CD4-positive, alpha-beta T cell treated with Interleukin-6 at 100 ng/mL for 8 hours (primary cell): ENCODE data around the gene KLHL12.
A peak's percentile ranks its signal among the peaks of the same experiment; 100 is the strongest.

ENCODE experiments used
- DNase-seq: peaks from one replicate; pipeline ENCODE4 v3.0.0-alpha.2; 2020; ENCODE audit warnings: mixed read lengths, low spot score

KLHL12 gene

DNA sequence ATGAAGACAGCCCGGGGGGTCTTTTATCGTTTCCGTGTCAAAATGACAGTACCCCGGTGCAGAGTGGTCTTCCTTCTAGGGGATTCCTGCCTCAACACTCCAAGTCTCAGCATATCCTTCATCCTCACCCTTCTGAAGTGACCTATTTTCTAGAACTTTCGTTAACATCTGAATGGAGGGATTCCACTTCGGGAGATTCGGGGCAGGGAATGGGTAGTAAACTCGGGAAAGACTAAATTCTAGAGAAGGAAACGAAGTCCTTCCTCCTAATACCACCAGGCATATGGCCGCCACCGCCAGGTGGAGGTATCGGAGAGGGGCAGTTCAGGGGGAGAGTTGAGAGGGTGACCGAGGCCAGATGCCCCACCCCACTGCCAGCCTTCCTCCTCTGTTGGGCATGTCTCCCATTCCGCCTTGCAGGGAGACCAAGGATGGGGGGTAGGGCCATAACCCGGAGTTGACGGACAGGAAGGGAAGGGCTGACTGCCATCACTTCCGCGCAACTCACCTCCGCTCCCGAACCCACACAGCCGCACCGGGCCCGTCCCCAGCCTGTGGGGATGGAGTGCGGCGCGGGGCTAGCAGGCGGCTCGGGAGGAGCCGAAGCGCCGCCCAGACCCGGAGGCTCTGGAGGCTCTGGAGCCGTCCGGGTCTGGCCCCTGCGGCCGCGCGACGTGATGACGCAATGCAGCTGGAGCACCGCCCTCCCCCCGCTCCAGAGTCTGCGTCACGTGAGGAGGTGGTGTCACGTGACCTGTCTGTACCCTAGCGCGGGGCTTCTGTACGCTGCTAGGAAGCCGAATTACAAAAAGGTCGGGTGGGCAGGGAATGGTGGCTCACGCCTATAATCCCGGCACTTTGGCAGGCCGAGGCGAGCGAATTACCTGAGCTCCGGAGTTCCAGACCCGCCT, at the start of gene KLHL12:
Gene KLHL12, minus strand, starts transcription at position 654 of the 911 bp plus-strand sequence. CDS start 2,072 bp downstream, outside the sequence.
- DNase-seq, result peak; percentile 93

DNA sequence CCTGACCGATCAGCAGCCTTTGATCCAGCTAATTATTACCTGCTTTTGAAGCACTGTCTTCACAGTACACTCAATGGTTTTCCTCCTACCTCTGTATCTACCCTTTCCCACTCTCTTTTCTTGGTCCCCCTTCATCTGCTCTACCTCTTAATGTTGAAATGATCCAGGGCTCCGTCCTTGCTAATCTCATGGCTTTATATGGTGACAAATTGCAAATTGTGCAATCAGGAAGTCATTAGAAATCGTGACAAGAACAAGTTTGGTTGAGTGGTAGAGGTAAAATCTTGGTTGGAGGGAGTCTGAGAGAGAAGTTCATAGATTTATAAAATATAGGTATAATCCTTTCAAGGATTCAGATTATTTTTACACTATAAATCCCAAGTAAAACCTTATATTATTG, 49.6 kb upstream of the KLHL12 start:
- DNase-seq, result no peak

DNA sequence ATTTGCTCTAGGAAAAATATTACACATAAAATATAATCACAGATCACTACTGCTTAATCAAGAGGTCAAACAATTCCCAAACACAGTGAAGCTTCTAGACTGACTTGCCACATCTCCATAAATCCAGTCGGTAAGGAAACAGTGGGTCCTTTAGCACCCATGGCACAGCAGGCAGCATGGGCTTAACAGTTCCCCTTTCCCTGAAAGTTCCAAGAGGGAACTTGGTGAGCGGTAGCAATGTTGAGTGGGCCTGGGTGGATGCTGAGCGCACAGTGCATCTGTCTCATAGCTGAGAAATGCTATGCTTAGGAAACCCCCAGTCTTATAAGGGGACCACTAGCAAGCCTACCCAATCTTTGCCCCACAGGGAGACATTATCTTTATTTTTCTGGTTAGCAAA, 47.8 kb upstream of the KLHL12 start:
- no peak for DNase-seq

DNA sequence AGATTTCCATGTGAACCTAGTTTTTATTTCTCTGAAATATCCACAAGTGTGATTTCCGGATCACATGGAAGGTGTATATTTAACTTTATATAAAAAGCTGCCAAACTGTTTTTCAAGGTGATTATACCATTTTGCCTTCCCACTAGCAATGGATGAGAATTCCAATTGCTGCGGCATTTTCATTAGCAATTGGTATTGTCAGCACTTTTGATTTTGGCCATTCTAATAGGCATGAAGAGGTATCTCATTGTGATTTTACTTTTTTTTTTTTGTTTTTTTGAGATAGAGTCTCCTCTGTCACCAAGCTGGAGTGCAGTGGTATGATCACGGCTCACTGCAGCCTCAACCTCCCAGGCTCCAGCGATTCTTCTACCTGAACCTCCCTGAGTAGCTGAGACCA, 45.0 kb upstream of the KLHL12 start:
- DNase-seq, result no peak

DNA sequence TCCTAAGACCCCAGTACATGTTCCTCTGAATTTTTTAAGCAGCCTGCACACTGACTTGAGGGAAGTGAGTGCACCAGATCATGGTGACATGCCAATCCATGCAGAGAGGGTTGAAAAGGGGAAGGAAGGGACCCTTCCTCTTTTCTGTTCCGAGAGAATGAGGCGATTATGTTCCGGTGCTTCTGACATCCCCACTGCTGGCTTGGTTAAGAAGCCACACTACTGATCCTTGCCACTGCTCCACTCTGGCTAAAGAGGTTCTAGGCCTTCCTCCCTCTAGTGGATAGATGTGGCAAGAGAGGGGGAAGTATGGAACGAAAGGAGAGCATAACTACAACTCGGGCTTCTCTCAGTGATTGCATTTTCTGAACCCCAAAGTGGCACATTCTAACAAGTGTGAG, 41.9 kb upstream of the KLHL12 start:
- DNase-seq, result peak; percentile 37

DNA sequence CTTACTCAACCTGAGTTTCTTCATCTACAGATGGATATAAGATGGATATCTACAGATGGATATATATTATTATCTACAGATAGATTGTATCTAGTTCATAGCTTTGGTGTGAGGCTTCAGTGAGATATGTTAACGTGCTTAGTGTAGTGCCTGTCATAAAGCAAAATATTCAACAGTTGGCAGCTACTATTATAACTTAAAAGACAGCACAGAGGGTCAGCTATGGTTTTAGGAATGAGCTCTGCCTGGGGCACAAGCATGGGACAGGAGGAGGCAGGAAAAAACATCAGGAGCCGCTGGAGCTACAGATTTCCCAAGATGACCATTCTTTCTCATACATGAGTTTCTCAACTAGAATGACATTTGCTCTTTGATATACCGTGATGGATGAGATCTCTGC, 41.3 kb upstream of the KLHL12 start:
- DNase-seq, result no peak

DNA sequence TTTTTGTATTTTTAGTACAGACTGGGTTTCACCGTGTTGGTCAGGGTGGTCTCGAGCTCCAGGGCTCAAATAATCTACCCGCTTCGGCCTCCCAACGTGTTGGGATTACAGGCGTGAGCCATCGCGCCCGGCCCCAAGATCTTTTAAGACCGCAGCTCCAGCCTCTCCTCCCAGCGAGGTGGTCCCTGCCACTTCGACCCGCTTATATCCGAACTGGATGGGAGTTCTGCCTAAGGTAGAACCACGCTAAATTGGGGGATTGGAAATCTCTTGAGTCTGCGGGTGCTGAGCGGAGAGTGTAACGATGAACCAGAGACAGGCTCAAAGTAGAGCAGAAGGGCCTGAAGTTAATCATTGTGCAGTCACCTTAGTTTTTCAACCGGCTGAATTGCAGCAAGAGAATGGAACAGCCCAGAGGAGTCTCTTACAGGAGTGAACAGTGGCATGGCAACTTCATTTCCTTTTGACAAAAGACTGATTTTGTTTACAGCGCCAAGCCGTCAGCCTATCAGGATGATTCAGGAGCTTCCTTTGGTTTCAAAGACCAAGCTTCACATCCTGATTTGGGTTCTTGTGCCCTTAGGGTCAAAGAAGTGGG, 40.7 kb upstream of the KLHL12 start:
- DNase-seq, result peak; percentile 28

DNA sequence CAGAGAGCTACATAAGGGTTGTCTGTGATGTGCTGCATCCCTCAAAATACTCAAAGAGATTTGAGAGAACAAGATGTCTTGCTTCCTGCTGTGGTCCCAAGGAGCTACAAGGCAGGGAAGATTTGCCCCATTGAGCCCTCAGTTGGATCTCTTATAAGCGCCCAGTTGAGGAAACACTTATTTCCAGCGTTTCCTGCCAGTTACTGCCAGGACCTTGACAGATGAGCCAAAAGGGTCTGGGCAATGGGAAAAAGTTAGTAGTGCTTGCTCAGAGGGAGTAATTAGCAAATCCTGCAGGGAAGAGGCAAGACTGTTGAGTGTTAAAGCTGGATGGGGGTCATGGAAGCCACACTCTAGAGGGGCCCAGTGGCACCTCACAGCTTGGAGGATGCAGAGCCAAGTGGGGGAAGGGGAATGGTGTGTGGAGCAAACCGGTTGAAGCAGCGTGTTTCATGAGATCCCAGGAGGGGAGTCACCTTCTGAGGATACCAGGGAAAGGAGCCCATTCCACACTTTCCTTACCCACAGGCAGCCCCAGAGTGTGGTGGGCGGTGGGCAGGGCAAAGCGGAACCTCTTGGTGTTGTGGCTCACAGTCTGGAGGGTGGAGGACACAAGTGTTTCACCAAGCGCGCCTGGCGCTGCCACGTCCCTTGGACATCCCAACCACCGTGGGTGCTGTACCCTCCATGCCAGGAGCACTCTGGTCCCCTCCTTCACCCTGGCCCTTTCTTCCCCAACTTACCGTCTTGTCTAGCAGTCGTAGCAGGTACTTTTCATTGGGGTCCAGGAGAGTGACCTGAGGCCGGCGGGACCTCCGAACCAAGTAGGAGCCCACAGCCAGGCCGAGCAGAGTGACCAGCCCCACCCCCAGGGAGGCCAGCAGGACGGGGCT, 39.2 kb upstream of the KLHL12 start:
- DNase-seq, result no peak

DNA sequence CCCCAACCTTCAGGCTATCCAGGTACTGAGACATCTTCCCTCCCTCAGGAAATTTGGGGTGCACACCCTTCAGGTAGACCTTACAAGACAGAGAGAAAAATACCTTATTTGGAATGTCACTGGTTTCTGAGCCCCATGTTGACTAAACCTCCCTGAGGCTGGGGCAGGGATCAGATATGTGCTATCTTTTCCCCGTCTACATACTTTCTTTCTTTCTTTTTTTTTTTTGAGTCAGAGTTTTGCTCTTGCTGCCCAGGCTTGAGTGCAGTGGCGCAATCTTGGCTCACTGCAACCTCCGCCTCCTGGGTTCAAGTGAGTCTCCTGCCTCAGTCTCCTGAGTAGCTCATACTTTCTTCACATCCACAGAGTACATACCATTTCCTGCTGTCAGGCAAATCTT, 38.4 kb upstream of the KLHL12 start:
- no peak for DNase-seq

DNA sequence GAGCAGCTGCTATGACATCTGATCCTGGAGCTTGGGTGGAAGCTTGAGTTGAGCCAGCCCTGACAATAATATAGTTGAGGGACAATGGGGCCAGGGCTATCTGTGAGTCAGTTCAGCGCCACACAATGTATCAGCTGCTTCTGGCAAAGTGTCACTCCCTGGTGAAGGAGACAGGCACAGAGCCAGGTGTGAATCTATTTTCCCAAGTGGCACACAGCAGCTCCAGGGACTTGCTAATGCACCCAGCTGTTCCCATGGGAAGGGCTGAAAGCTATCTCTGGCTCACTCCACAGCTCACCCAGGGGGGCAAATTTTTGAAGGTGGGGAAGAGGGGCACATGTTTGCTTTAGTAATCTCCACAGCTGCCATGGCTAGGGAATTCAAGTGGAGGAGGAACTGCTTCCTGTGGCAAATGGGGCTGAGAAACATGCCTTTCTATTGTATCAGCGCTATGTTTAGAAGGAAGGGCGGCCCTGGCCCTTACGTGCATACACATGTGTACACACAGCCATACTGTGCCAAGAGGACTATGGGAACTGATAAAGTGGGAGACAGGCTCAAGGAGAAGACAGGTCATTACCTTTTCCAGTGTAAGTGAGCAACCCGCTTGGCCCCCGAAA, 37.9 kb upstream of the KLHL12 start:
- DNase-seq, result no peak

DNA sequence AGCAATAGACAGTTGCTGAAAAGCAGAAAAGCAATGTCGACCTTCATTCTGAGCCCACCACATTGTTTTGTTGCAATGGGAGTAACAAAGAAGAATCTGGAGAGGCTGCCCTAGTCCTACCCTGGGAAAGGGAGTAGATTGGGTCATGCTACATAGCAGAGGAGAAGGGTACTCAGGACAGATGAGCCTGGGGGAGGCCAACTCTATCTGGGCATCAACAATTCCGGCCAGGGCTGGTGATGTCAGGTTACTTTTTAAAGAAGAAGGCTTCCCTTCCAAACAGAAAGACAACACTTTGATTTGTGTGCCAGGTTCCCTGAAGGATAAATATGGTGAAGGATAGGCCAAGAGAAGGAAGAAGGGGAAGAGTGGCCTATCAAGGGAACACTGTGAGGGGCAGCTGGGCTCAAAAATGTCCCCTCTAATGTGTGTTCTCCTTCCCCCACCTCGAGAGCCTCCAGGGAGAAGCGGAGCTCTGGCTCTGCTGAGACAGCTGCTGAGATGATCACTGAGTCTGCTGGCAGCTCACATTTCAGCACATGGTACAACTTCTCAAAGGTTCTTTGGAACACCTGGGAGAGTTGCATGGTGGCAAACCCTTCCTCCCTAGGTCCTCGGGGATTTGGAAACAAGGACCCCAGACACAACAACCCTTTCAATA, 34.3 kb upstream of the KLHL12 start:
- DNase-seq, result no peak

DNA sequence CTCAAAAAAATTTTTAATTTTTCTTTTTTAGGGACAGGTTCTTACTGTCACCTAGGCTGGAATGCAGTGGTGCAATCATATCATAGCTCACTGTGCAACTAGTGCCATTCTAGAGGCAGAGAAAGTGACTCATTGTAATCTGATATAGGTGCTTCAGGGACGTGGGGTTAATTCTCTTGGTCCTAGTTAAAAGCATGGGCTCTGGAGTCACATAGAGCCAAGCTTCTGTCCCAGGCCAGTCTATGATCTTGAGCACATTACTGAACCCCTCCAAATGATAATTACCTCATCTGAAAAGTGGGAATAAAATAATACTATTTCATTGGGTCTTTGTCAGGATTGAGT, 32.2 kb upstream of the KLHL12 start:
- DNase-seq, result no peak

DNA sequence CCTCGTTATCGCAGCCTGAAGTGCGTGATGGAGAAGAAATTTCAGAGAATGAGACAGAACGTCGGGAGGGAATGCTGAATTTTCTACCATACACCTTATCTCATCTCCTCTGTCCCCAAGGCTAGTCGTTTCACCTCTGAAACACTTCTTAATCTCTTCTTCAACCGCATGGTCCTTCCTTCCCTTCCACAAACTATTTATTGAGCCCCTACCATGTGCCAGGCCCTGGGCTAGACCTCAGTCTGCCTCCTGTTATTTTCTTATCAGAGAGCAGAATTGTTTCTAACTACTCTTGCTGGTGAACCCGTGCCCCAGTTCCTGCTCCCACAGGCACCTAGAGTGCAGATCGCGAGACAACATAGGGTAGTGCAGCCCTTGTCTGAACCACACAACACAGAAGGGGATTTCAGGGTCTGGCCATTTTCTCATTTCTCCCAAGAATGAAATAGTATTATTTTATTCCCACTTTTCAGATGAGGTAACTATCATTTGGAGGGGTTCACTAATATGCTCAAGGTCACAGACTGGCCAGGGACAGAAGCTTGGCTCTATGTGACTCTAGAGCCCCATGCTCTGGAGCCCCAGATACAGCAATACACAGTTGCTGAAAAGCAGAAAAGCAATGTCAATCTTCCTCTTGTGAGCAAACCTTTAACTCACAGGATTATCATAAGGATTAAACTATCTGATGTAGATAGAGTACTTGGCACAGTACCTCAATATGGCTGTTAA, 31.7 kb upstream of the KLHL12 start:
- DNase-seq, result no peak

DNA sequence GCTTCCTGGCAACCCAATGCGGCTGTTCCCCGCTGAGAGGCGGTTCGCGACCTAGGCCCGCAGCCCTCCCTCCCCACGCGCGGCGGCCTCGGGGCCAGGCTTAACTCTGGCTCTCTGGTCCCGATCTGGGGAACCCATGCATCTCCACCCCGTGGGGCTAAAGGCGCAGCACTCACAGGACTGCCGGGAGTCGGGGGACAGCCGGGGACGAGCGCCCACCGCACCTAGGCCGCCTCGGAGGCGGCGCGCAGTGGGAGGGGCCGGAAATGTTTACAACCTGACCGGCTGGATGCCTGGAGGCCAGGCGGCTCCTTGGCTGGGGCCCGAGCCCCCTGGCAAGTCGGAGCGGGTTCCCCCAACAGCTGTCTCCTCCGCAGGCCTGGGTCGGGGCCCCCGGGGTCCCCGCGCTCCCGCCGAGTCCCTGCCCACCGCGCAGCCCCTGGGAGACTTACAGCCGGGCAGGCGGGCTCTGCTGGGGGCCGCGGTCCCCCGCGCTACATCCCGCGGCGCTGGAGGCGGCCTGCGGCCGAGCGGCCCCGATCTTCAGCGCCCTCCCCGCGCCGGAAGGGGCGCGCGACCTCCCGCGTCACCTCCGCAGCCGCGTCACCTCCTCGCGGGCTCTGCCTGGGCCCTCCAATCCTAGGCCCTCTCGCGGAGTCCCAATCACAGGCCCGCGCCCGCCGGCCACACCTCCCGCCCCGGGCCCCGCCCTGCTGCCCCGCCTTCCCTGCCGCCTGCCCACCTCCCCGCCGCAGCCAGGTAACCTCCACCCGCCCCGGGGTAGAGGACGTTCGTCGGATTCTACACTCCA, 30.9 kb upstream of the KLHL12 start, which contains the start of gene ADIPOR1:
Gene ADIPOR1, minus strand, starts transcription at position 580 of the 811 bp plus-strand sequence. CDS start 7,242 bp downstream, outside the sequence.
- peak; percentile 94 for DNase-seq

DNA sequence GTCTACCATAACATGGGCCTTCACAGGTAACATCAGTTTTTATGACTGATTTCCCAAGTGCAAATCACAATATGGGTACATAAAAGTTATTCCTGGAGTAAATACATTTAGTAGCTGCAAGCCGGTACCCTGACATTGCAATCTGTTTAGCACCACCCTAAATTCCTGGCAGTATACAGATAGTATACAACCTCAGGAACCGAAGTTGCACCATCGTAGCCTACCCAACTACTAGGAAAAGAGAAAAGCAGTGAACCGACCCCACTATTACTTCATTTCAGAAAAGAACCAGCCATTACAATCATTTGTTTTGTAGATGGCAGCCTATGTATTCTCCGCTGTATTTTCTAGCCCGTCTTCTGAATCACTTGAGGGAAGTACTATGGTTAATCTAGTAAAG, 29.9 kb upstream of the KLHL12 start:
- no peak for DNase-seq

DNA sequence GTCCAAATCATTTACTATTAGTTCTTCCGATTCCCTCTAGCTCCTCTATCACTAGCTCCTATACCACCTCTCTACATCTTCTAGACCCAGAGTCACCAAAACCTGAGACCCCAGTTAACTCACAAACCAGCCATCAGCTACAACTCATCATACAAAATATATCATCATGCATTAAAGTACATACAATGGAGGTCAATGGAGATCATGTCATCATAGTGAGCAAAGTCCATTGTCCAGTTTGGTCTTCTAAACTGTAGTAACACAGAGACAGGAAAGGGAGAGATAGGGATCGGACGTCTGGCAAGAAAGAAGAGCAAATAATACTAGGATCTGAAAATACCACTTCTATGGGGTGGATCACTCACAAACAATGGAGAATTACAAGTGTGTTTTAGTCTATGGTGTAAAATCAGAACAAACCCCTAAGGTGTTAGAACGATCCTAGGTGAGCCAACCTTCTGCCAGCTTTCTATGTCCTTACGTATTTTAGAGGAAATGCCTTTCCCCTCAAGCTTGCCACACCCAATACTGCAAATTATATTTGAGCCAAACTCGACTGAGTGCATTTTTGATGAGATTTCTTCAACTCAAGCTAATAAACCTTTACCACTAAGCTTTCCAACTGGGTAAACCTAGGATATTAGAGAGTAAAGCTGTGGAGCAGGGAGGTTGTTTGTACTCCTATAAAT, 27.2 kb upstream of the KLHL12 start:
- DNase-seq, result no peak

DNA sequence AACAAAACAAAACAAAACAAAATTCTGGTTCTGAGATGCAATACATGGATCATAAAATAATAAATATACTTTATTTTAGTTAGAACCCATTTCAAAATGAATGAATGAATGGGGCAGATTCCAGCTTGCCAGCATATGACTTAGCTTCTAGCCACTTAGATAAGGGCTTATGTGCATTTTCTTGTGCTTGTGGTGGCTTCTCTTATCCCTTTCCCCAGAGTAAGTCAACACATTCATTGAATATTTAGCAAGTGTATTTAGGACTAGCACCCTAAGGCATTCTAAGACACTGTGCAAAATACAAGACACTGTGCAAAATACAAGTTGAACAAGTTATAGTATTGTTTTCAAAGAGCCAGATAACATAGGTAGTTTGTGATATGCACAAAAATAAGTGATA, 26.4 kb upstream of the KLHL12 start:
- no peak for DNase-seq

DNA sequence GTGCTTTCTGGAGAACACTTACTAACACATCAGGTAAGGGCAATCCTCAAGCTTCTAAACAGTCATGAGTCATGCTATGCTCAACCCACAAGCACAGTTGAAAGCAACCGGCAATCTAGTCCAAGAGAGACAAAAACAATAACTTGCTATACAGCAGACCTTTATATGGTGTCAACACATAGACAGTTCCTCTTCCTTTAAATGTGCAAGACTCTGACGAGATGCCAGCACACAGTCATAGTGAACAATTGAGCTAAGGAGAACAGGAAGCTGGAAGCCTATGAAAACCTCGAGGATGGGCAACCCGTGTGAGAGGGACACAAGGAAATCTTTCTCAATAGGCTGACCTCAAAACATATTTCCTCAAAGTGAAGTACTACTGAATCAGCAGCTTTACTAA, 25.8 kb upstream of the KLHL12 start:
- DNase-seq, result no peak

DNA sequence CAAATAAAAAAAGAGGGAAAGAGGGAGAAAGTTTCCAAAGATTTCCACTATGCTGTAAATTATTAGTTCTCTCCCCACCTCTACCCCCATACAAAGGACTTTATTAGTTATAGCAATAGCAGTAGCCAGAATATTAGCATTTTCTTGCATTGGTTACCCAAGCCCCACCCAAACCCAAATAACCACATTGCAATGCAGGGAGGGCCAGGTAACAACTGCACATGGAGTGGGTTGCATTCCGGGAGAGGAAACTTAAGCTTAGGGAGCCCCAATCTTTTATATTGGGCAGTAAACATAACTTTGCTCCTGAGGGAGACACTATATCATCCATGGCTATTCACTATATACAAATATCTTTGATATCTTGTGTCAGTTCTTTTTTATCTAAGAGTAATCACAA, 25.1 kb upstream of the KLHL12 start:
- DNase-seq, result no peak
